GM10266 (cell line): Measurements from ENCODE around the gene LMAN2.
"Not testable (repeated sequence)": the region's sequence is repeated elsewhere in the genome, so short reads cannot be mapped to it uniquely, and the experiment has no call there.

Experiments
- DNase-seq: peaks from one replicate; pipeline ENCODE4 v3.0.0; 2012; ENCODE audit errors: extremely low spot score
- TF ChIP-seq, protein P1 (sequence below): IDR thresholded peaks from 2 replicates; pipeline ENCODE4 v1.5.1; 2012; ENCODE audit warnings: mild to moderate bottlenecking, low read depth; ENCODE audit not compliant: control insufficient read depth, insufficient read depth; ENCODE audit errors: missing control alignments

The LMAN2 gene

DNA sequence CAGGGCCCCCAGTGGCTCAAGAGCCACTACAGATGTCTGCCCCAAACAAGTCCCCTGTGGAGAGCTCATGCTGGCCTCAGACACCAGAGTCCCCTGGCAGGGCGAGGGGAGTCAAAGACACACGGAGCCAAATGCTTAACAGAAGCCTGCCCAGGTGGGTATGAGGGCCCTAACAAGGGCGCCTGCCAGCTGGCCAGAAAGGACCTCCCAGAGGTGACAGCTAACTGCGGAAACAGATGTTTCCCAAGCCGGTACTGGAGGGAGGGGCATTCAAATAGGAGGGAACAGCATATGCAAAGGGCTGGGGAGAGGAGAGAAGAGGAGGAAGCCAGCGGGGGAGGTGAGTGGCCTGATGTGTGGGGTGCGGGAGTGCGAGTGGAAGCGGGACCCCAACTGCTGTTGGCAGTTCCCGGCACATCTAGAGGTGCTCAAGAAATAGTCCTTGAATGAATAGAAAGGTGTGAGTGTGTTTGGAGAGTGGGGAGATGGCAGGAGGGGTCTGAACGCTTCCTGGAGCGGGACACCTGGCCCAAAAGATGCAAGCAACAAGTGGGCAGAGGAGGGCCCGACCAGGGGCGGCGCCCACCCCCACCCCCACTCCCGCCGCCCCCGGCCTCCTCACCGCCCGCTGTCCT, 40.6 kb downstream of the LMAN2 start:
- TF ChIP-seq, protein P1, sequence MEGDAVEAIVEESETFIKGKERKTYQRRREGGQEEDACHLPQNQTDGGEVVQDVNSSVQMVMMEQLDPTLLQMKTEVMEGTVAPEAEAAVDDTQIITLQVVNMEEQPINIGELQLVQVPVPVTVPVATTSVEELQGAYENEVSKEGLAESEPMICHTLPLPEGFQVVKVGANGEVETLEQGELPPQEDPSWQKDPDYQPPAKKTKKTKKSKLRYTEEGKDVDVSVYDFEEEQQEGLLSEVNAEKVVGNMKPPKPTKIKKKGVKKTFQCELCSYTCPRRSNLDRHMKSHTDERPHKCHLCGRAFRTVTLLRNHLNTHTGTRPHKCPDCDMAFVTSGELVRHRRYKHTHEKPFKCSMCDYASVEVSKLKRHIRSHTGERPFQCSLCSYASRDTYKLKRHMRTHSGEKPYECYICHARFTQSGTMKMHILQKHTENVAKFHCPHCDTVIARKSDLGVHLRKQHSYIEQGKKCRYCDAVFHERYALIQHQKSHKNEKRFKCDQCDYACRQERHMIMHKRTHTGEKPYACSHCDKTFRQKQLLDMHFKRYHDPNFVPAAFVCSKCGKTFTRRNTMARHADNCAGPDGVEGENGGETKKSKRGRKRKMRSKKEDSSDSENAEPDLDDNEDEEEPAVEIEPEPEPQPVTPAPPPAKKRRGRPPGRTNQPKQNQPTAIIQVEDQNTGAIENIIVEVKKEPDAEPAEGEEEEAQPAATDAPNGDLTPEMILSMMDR: no peak
- DNase-seq: peak; percentile 57

- no peak for DNase-seq
- TF ChIP-seq, protein P1: no peak
These were observed 41.1 kb downstream of the LMAN2 start for GRCh38 chr5:177310332-177310731.

GRCh38 chr5:177309351-177310191, 41.9 kb downstream of the LMAN2 start:
- TF ChIP-seq, protein P1: peak; percentile 93
- peak; percentile 77 for DNase-seq

DNA sequence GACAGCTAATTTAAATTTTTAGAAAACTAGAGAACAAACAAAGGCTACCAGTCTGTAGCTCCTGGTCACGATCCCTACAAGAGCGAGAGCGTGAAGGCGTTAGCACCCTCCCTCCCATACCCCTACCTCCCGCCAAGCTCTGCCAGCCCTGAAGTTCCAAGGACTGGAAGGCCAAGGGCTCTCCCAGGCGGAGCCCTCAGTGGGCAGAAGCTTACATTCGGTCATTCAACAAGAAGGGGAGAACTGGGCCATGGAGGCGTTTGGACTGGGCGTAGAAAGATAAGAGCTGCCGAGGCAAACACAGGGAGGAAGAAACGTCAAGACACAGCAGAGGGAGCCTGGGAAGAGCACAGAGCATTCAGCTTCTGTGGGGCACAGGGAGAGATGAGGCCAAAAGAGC, 42.7 kb downstream of the LMAN2 start:
- TF ChIP-seq, protein P1: no peak
- no peak for DNase-seq

DNA sequence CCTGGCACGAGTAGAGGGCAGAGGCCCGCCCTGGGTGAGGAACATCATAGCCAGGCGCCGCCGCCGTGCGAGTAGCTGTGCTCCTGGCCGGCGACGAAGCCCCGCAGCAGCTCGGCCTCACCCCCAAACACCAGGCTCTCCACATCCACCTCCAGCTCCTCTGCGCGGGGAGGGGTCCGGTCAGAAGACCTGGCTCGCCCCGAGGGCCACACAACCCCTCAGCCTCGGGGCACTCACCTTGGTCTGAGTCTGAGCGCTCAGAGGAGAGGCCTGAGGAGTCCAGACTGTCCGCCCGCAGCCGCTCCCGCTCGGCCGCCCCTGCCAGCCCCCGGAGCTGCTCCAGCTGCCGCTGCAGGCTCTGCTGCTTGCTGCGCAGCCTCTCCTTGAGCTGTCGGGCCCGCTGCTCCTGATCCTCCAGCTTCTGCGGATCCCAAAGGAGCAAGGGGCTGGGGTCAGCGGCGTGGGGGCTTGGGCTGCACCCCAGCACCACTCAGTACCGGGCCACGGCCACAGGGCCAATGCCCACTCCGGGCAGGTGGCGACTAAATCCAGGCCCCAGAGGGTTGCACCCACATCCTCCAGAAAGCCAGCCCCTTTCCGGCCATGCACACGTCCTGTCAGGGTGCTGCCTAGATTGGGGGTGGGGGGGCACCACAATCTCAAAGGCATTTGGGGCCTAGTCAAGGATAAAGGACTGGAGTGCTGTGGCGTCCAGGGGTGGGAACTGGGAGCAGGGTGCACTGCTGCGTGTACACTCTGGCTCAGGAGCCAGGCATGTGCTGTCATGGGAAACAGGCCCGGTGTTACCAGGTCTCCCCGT, 43.7 kb downstream of the LMAN2 start:
- DNase-seq: no peak
- TF ChIP-seq, protein P1: no peak

DNA sequence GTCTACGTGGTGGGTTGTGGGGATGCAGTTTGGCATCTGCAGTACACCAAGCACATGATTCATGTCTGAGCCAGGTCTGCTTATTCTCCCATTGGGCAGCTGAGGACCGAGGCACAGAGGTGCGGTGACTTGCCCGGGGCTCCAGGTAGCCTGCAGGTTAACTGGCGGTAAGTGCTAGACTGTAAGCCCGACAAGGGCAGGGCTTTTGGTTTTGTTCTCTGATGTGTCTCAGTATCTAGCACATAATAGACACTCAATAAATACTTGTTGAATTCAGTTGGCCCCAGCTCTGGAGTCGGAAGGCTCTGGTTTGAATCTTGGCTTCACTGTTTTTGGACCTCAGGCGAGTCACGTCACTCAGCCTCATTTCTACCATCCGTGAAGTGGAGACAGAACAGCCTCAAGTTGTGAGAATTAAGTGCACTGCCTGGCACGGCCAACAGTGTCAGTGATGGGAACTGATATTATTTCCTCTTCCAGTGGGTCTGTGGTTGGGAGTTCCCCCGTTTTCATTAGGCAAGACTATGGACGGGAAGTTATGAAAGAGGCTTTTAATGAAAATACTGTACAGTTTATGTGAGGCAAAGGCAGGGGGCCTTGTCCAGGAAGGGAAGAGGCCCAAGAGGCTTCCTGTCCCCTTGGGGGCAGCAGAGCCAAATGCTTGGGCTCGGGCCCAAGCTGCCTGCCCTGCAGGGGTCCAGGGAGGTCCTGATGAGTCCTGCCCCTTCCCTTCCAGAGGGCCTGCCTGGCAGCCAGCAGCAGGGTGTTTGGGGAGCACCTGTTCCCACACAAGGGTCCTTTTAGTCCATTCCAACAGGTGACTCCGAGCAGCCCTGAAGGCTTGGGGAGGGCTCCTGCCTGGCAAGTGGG, 44.6 kb downstream of the LMAN2 start:
- TF ChIP-seq, protein P1: no peak
- DNase-seq: no peak

- DNase-seq: not testable (repeated sequence)
These were observed 45.3 kb downstream of the LMAN2 start for GRCh38 chr5:177306103-177306640.
